NCI-H69 (cell line): ENCODE results near the gene MLC1.

ENCODE experiments used
- DNase-seq: peaks from one replicate; lab custom pipeline; 2025; lab: John Stamatoyannopoulos, UW

The MLC1 gene

GRCh38 chr22:50058061-50058905, 26.9 kb downstream of the MLC1 start, which contains the start of gene TTLL8:
TSS of gene TTLL8 (minus strand) at chr22:50058298.
- DNase-seq: no peak

- DNase-seq: no peak
Observed at GRCh38 chr22:50057278-50058060, 27.8 kb downstream of the MLC1 start.

GRCh38 chr22:50056214-50056972, 28.8 kb downstream of the MLC1 start:
- DNase-seq: no peak

GRCh38 chr22:50053861-50054260, 31.4 kb downstream of the MLC1 start:
- DNase-seq: no peak

- DNase-seq: no peak
Observed at GRCh38 chr22:50051930-50052329, 33.3 kb downstream of the MLC1 start.

GRCh38 chr22:50049299-50050195, 35.7 kb downstream of the MLC1 start:
- DNase-seq: no peak

- no peak for DNase-seq
Observed at GRCh38 chr22:50048836-50049235, 36.4 kb downstream of the MLC1 start.

- DNase-seq: no peak
Observed at GRCh38 chr22:50048061-50048765, 37.0 kb downstream of the MLC1 start.

GRCh38 chr22:50047346-50047745, 37.9 kb downstream of the MLC1 start:
- no peak for DNase-seq

- no peak for DNase-seq
Observed at GRCh38 chr22:50046481-50047245, 38.6 kb downstream of the MLC1 start.

GRCh38 chr22:50046019-50046415, 39.2 kb downstream of the MLC1 start:
- DNase-seq: no peak

GRCh38 chr22:50045211-50046018, 39.8 kb downstream of the MLC1 start:
- DNase-seq: no peak

- no peak for DNase-seq
Observed at GRCh38 chr22:50044485-50045118, 40.6 kb downstream of the MLC1 start.

- no peak for DNase-seq
Observed at GRCh38 chr22:50041361-50042065, 43.7 kb downstream of the MLC1 start.

GRCh38 chr22:50040717-50041116, 44.5 kb downstream of the MLC1 start:
- no peak for DNase-seq

GRCh38 chr22:50039669-50040443, 45.4 kb downstream of the MLC1 start:
- DNase-seq: no peak
